ENCODE data around the gene DSE.

The DSE gene

GRCh38 chr6:116447496-116448011 lies 76.8 kb downstream of the DSE start:
- DNase-seq (ENCODE audit: low read depth): no peak

- no peak for DNase-seq (ENCODE audit: low read depth)
Observed at GRCh38 chr6:116449565-116449964, 78.8 kb downstream of the DSE start.

GRCh38 chr6:116450185-116450710 lies 79.5 kb downstream of the DSE start:
- DNase-seq (ENCODE audit: low read depth): no peak

GRCh38 chr6:116450769-116451740 lies 80.3 kb downstream of the DSE start:
- DNase-seq (ENCODE audit: low read depth): no peak

GRCh38 chr6:116451916-116452315 lies 81.2 kb downstream of the DSE start:
- no peak for DNase-seq (ENCODE audit: low read depth)

GRCh38 chr6:116452531-116452930 lies 81.8 kb downstream of the DSE start:
- DNase-seq (ENCODE audit: low read depth): no peak

- no peak for DNase-seq (ENCODE audit: low read depth)
Observed at GRCh38 chr6:116456106-116456505, 85.4 kb downstream of the DSE start.

GRCh38 chr6:116456927-116457326 lies 86.2 kb downstream of the DSE start:
- DNase-seq (ENCODE audit: low read depth): no peak

GRCh38 chr6:116458264-116458663 lies 87.5 kb downstream of the DSE start:
- DNase-seq (ENCODE audit: low read depth): no peak

- no peak for DNase-seq (ENCODE audit: low read depth)
Observed at GRCh38 chr6:116459927-116460326, 89.2 kb downstream of the DSE start.

GRCh38 chr6:116461331-116461931 lies 90.7 kb downstream of the DSE start, which contains the start of gene CALHM6:
Gene CALHM6, plus strand, starts transcription at chr6:116461375. Its CDS starts 555 bp downstream, at chr6:116461930.
- DNase-seq (ENCODE audit: low read depth): no peak

- peak; percentile 13 for DNase-seq (ENCODE audit: low read depth)
Observed at GRCh38 chr6:116461932-116462885, 91.5 kb downstream of the DSE start.

- DNase-seq (ENCODE audit: low read depth): no peak
Observed at GRCh38 chr6:116463301-116463700, 92.6 kb downstream of the DSE start.

- no peak for DNase-seq (ENCODE audit: low read depth)
Observed at GRCh38 chr6:116465246-116465645, 94.5 kb downstream of the DSE start.

- no peak for DNase-seq (ENCODE audit: low read depth)
Observed at GRCh38 chr6:116467096-116467495, 96.3 kb downstream of the DSE start.

GRCh38 chr6:116467514-116467913 lies 96.8 kb downstream of the DSE start:
- no peak for DNase-seq (ENCODE audit: low read depth)

- no peak for DNase-seq (ENCODE audit: low read depth)
Observed at GRCh38 chr6:116468293-116468692, 97.5 kb downstream of the DSE start.

- no peak for DNase-seq (ENCODE audit: low read depth)
Observed at GRCh38 chr6:116471531-116471930, 100.8 kb downstream of the DSE start.

- no peak for DNase-seq (ENCODE audit: low read depth)
Observed at GRCh38 chr6:116472706-116473105, 102.0 kb downstream of the DSE start.

GRCh38 chr6:116475141-116475540 lies 104.4 kb downstream of the DSE start:
- no peak for DNase-seq (ENCODE audit: low read depth)

- DNase-seq (ENCODE audit: low read depth): no peak
Observed at GRCh38 chr6:116476002-116476678, 105.4 kb downstream of the DSE start.

Measured in activated T-cell treated with anti-CD3 and anti-CD28 coated beads for 24 hours (primary cell).